HUES64 (cell line): ENCODE data around the gene PSMG3.

Experiments used
- H3K27ac ChIP-seq: 2 replicates; pipeline ENCODE4 v1.7.0; 2013; ENCODE audit warnings: low read depth, low read length, inconsistent platforms
- H3K27me3 ChIP-seq: 2 replicates; pipeline ENCODE4 v1.6.1; 2013; ENCODE audit warnings: mild to moderate bottlenecking, low read length; ENCODE audit not compliant: insufficient read depth
- H3K36me3 ChIP-seq: 2 replicates; pipeline ENCODE4 v1.6.1; 2013; ENCODE audit warnings: mild to moderate bottlenecking, low read length; ENCODE audit not compliant: insufficient read depth
- H3K4me1 ChIP-seq: 2 replicates; pipeline ENCODE4 v1.6.1; 2013; ENCODE audit warnings: mild to moderate bottlenecking, low read length, moderate library complexity; ENCODE audit not compliant: insufficient read depth
- H3K4me3 ChIP-seq: 2 replicates; pipeline ENCODE4 v1.5.1; 2013; ENCODE audit warnings: mild to moderate bottlenecking, low read length, moderate library complexity
- H3K9ac ChIP-seq: 2 replicates; pipeline ENCODE4 v1.6.1; 2013; ENCODE audit warnings: mild to moderate bottlenecking, low read depth, low read length
- H3K9me3 ChIP-seq: 2 replicates; pipeline ENCODE4 v1.6.1; 2013; ENCODE audit warnings: low read depth, low read length; ENCODE audit not compliant: insufficient read depth
- WGBS: fragments of 150-250, 120-280 bp; methylation state at CpG from one replicate; pipeline ENCODE4 v1.1.7; 2013; ENCODE audit warnings: missing lambda C conversion rate; 5-methylcytosine and 5-hydroxymethylcytosine counted together

PSMG3 gene

GRCh38 chr7:1562116-1562515 lies 7.7 kb downstream of the PSMG3 start:
- Histone ChIP-seq H3K27ac (no peak overlapping the region), H3K4me3 (no peak overlapping the region), H3K9ac (no peak overlapping the region), H3K4me1 (peaks cover 3% of the 10 kb centered on the region; the same call in 1 of the 2 replicates), H3K9me3 (no peaks in the 10 kb centered on the region), H3K27me3 (no peaks in the 10 kb centered on the region), H3K36me3 (no peaks in the 10 kb centered on the region; the same call in 1 of the 2 replicates)
- WGBS, result 85% methylated on average over 16 of the region's 16 CpGs

DNA sequence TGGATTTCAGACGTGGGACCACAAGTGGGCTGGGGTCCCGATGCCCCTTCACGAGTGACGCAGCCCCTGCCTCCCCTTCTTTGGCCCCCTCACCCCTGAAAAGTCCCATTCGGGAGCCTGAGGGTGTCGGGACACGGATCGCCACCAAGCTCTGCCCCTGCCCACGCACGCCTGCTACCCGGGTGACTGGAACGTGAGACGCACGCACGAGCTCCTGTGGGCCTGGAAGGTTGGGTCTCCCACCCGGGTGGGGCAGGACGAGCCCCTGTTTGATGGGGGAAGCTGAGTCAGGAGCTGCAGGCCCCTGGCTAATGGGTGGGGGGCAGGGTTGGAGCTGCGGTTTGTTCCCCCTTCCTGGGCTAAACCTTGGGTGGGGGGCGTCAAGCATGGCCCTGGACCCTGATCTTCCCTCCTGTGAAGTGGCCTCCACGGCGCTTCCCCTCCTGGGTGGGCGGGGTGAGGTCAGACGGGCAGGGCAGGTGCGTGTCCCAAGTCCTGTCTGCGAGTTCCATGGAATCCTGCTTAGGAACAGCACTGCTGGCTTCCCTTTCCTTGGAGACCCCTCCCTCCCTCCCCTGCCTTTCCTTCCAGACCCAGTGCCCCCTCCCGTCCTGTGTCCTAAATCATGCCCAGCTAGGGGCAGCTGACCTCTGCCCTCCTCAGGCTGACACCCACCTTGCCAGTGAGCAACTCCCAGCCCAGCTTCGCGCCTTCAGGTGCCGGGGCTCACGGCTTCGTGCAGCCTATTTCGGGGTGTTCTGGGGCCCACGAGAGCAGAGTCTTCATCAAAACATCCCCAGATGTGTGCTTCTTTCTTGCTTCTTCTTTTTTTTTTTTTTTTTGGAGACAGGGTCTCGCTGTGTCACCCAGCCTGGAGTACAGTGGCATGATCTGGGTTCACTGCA lies 8.5 kb downstream of the PSMG3 start:
- Histone ChIP-seq H3K9ac (no peak overlapping the region), H3K36me3 (no peaks in the 10 kb centered on the region), H3K4me3 (no peak overlapping the region), H3K27ac (no peak overlapping the region), H3K4me1 (no peaks in the 10 kb centered on the region), H3K27me3 (no peaks in the 10 kb centered on the region), H3K9me3 (no peaks in the 10 kb centered on the region)
- WGBS, result 94% methylated on average over 34 of the region's 34 CpGs

GRCh38 chr7:1560620-1561031 lies 9.2 kb downstream of the PSMG3 start:
- no peak overlapping the region for H3K9ac ChIP-seq
- no peaks in the 10 kb centered on the region for H3K27me3 ChIP-seq
- no peaks in the 10 kb centered on the region for H3K9me3 ChIP-seq
- 93% methylated on average over 12 of the region's 13 CpGs for WGBS
- no peak overlapping the region for H3K27ac ChIP-seq
- H3K4me3 ChIP-seq, result no peak overlapping the region
- no peaks in the 10 kb centered on the region for H3K36me3 ChIP-seq
- H3K4me1 ChIP-seq, result peaks cover 5% of the 10 kb centered on the region

GRCh38 chr7:1559626-1560590 lies 9.9 kb downstream of the PSMG3 start:
- 91% methylated on average over 28 of the region's 28 CpGs for WGBS
- H3K4me3 ChIP-seq, result no peak overlapping the region
- no peaks in the 10 kb centered on the region for H3K27me3 ChIP-seq
- H3K36me3 ChIP-seq, result no peaks in the 10 kb centered on the region
- H3K4me1 ChIP-seq, result peaks cover 11% of the 10 kb centered on the region
- H3K9ac ChIP-seq, result no peak overlapping the region
- H3K9me3 ChIP-seq, result no peaks in the 10 kb centered on the region
- no peak overlapping the region for H3K27ac ChIP-seq

DNA sequence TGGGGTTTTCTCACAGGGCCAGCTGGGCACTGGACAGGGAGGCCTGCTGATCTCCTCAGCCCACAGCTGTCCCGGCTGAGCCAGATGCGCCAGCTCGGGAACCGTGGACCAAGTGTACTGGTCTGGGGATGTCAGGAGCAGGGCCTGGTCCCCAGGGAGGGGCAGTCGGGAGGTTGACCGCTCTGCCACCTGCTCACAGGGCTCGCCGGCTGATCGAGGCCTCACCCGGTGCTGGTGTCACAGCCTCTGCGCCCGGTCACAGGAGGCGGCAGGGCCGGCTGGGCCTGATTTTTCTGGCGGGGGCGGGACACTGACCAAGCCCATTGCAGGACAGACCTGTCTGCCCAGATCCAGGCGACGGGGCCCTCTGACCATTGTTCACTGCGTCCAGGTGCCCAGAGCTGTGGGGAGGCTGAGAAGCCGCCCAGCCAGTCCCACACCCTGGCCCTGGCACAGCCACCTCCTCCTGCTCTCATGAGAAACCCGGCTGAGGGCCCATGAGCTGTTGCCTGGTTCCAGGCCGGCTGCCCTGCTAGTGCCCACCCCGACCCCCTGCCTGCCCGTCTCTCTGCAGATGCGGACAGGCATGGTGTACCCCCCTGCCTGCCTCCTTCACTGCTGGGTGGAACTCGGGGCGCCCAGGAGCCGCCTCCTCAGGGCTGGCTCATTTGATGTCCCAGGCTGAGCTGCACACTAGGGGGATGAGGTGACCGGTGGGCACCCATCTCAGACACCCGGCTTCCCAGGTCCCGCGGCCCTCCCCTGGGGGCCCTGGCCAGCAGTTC lies 10.8 kb downstream of the PSMG3 start:
- H3K9ac ChIP-seq, result no peak overlapping the region
- no peaks in the 10 kb centered on the region for H3K9me3 ChIP-seq
- no peak overlapping the region for H3K27ac ChIP-seq
- no peak overlapping the region for H3K4me3 ChIP-seq
- WGBS, result 92% methylated on average over 32 of the region's 32 CpGs
- peaks cover 11% of the 10 kb centered on the region for H3K4me1 ChIP-seq
- no peaks in the 10 kb centered on the region for H3K27me3 ChIP-seq
- no peaks in the 10 kb centered on the region for H3K36me3 ChIP-seq

GRCh38 chr7:1558181-1558811 lies 11.5 kb downstream of the PSMG3 start:
- peaks cover 11% of the 10 kb centered on the region for H3K4me1 ChIP-seq
- H3K27ac ChIP-seq, result no peak overlapping the region
- H3K27me3 ChIP-seq, result no peaks in the 10 kb centered on the region
- no peaks in the 10 kb centered on the region for H3K9me3 ChIP-seq
- H3K9ac ChIP-seq, result no peak overlapping the region
- 67% methylated on average over 24 of the region's 24 CpGs for WGBS
- H3K4me3 ChIP-seq, result no peak overlapping the region
- no peaks in the 10 kb centered on the region for H3K36me3 ChIP-seq

DNA sequence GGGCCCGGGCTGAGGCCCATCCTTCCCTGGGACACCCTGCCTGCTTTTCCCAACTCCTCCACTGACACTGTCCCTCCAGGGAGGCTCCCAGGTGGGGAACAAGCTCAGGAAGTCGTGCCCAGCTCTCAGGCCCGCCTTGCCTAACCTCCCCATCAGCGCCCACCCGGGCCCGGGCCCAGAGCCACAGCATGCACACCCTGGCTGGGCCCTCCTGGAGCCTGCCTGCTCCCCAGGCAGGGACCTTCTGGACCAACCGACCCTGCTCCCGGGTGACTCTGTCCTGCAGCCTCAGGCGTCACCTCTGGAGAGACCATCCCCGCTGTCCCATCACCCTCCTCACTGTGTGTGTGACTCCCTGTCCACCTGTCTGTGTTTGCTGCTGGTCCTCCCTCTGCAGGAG lies 12.1 kb downstream of the PSMG3 start:
- H3K27ac ChIP-seq, result no peak overlapping the region
- H3K4me1 ChIP-seq, result peaks cover 11% of the 10 kb centered on the region
- H3K9ac ChIP-seq, result no peak overlapping the region
- 91% methylated on average over 10 of the region's 10 CpGs for WGBS
- H3K36me3 ChIP-seq, result no peaks in the 10 kb centered on the region
- no peaks in the 10 kb centered on the region for H3K9me3 ChIP-seq
- no peaks in the 10 kb centered on the region for H3K27me3 ChIP-seq
- H3K4me3 ChIP-seq, result no peak overlapping the region

- Histone ChIP-seq H3K27ac (no peak overlapping the region), H3K4me3 (no peak overlapping the region), H3K4me1 (peaks cover 11% of the 10 kb centered on the region), H3K9me3 (no peaks in the 10 kb centered on the region), H3K36me3 (no peaks in the 10 kb centered on the region), H3K9ac (no peak overlapping the region), H3K27me3 (no peaks in the 10 kb centered on the region)
- 95% methylated on average over 7 of the region's 7 CpGs for WGBS
These were observed 12.8 kb downstream of the PSMG3 start for GRCh38 chr7:1557006-1557405.

DNA sequence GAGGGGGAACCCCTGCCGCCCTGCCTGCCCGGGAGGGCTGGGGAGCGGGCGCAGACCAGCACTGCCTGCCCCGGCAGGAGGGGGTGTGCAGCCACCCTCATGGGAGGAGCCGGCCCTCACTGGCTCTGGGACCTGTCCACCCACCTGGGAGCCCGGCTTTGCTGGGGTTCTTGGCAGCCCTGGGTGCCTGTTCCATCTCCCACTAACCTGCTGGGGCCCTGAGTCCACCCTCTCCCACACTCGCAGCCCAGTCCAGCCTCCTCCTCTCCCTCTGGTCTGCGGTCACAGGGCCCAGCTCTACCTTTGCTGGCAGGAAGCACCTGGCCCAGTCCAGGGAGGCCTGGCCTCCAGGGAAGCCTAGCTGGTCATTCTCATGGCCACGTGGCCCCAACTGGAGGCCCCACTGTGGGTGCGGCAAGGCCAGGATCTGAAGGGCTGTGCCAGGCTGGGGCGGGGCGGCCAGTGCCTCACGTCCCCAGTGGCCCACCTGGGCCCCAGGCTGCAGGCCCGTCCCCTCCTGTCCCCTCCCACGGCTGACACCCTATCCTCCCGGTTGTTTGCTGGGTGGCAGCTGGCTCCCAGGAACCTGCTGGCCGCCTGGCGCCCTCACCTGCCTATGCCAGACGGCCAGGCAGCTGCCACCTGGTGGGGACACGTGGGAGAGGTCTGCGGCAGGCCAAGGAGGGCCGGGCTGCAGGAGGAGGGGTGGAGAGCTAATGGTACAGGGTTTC lies 13.9 kb downstream of the PSMG3 start, which contains the start of gene TMEM184A:
TSS of gene TMEM184A (minus strand) at position 393 of the 731 bp plus-strand sequence. CDS start 721 bp downstream, outside the sequence.
- Histone ChIP-seq H3K4me3 (no peak within 1 kb of the TSS), H3K9ac (peak within 1 kb of the TSS; percentile 19; the same call in 1 of the 2 replicates)

More for the DNA sequence above, 13.9 kb downstream of the PSMG3 start, which contains the start of gene TMEM184A:
- Histone ChIP-seq H3K36me3 (no peaks in the 10 kb centered on the region), H3K27ac (peak within 1 kb of the TSS; percentile 49), H3K4me1 (peaks cover 11% of the 10 kb centered on the region), H3K27me3 (no peaks in the 10 kb centered on the region), H3K9me3 (no peaks in the 10 kb centered on the region)
- WGBS, result 60% methylated on average over 23 of the region's 23 CpGs
